Thymus (tissue), 11 donors: ENCODE measurements around the gene IZUMO4. TPM values are rescaled to one million over a fixed set of nuclear protein-coding genes. Genes with fewer than 3 reads are reported as not detected.
"Not testable (repeated sequence)": the region's sequence is repeated elsewhere in the genome, so short reads cannot be mapped to it uniquely, and the experiment has no call there.

Experiments
- DNase-seq, 9 donors: peaks; one replicate each; pipeline ENCODE4 v3.0.0-alpha.2; 2013; ENCODE audit warnings: low spot score in 9 of 9, low read depth in 6 of 9, missing footprints in 1 of 9
- H3K27ac ChIP-seq, 2 donors: one replicate each; pipeline ENCODE4 v1.5.1; 2013; ENCODE audit warnings: control low read depth in 1 of 2, low read depth in 1 of 2, low read length in 1 of 2, mild to moderate bottlenecking in 1 of 2, moderate library complexity in 1 of 2
- H3K27me3 ChIP-seq, 2 donors: one replicate each; pipeline ENCODE4 v1.5.1; 2013; ENCODE audit warnings: low read length in 1 of 2; ENCODE audit not compliant: control insufficient read depth in 2 of 2, insufficient read depth in 1 of 2
- H3K36me3 ChIP-seq, 2 donors: one replicate each; pipeline ENCODE4 v1.5.1; 2013; ENCODE audit warnings: low read length in 1 of 2, mild to moderate bottlenecking in 1 of 2, moderate library complexity in 1 of 2; ENCODE audit not compliant: control insufficient read depth in 2 of 2, insufficient read depth in 2 of 2
- H3K4me1 ChIP-seq, 2 donors: one replicate each; pipeline ENCODE4 v1.5.1; 2013; ENCODE audit warnings: low read length in 2 of 2; ENCODE audit not compliant: control insufficient read depth in 2 of 2, insufficient read depth in 2 of 2
- H3K4me3 ChIP-seq, 2 donors: one replicate each; pipeline ENCODE4 v1.5.1; 2013; ENCODE audit warnings: low read length in 2 of 2, control low read depth in 1 of 2, mild to moderate bottlenecking in 1 of 2
- H3K9me3 ChIP-seq, 2 donors: one replicate each; pipeline ENCODE4 v1.5.1; 2013; ENCODE audit warnings: low read length in 1 of 2, mild to moderate bottlenecking in 1 of 2; ENCODE audit not compliant: control insufficient read depth in 2 of 2, insufficient read depth in 1 of 2
- WGBS: extraction: QIAGEN DNeasy Blood & Tissue Kit; methylation state at CpG from one replicate; pipeline ENCODE4 v1.1.7; 2013; 5-methylcytosine and 5-hydroxymethylcytosine counted together
- polyA plus RNA-seq: library from polyadenylated mRNA; stranded (reverse); fragments of 200-250 nt; gene quantifications from one replicate; pipeline ENCODE4 v1.2.3, GENCODE V29; 2013
- total RNA-seq: library from RNA; stranded (reverse); fragments of 120-200 nt; gene quantifications from one replicate; pipeline ENCODE4 v1.2.4, GENCODE V29; 2013
- donor health status: healthy.

Gene IZUMO4
- total and polyA plus RNA-seq, 2 donors, result 5.1 to 37.8 TPM

DNA sequence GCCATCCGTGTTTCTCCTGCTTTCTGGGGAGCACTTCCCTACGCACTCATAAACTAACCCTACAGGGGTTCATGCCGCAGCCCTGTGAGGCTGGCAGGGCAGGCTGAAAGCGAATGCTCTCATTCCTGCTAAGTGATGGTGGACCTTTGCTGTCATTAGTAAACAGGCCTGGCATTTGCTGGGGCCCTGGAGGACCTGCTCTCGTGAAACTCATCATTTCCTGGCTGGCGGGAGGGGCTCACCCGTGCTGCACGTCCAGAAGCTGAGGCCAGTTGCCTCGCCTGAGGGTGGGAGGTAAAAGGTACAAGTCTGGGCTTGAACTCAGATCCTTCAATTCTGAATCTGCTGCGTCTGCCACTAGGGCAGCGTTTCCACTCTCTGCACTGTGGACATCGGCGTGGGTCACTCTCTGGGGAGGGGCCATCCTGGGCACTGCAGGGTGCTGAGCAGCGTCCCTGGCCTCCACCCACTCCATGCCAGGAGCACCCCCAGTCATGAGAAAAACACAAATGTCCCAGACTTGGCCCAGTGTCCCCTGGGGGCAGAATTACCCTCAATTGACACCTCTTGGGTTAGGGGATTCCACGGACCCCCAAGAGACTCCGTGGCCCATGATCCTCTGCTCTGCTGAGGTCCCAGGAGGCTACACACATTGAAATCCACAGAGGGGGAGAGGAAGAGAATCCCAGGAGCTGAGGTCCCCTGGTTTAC is 7.6 kb upstream of the IZUMO4 start:
- Histone ChIP-seq H3K36me3 (peaks cover 10 to 22% of the 10 kb centered on the region in 2 donors), H3K4me1 (peaks cover 62 to 92% of the 10 kb centered on the region in 2 donors), H3K27ac (peak overlapping the region; percentile 36 to 59), H3K9me3 (peaks cover 0 to 8% of the 10 kb centered on the region in 2 donors), H3K27me3 (no peaks in the 10 kb centered on the region), H3K4me3 (no peak overlapping the region)
- WGBS, result 85% methylated on average over 16 of the region's 16 CpGs
- no peak for DNase-seq

DNA sequence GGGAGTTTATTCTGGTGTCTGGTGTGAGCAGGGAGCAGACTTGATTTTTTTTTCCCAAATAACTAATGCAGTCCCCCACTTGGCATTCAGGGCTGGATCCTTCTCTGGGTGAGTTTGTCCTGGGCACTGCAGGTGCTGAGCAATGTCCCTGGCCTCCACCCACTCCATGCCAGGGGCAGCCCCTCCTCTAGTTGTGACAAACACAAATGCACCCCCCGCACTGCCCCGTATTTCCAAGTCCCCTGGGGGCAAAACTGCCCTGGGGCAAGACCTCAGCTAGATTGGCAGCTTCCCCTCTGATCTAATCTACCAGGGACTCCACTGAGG is 7.0 kb upstream of the IZUMO4 start:
- no peak for DNase-seq
- H3K4me1 ChIP-seq, result peaks cover 67 to 92% of the 10 kb centered on the region in 2 donors
- H3K4me3 ChIP-seq, result no peak overlapping the region
- H3K27me3 ChIP-seq, result no peaks in the 10 kb centered on the region
- WGBS, result 25% methylated on average over 2 of the region's 2 CpGs
- peaks cover 10 to 22% of the 10 kb centered on the region in 2 donors for H3K36me3 ChIP-seq
- H3K9me3 ChIP-seq, result peaks cover 0 to 8% of the 10 kb centered on the region in 2 donors
- H3K27ac ChIP-seq, result peak overlapping the region; percentile 46 to 59

DNA sequence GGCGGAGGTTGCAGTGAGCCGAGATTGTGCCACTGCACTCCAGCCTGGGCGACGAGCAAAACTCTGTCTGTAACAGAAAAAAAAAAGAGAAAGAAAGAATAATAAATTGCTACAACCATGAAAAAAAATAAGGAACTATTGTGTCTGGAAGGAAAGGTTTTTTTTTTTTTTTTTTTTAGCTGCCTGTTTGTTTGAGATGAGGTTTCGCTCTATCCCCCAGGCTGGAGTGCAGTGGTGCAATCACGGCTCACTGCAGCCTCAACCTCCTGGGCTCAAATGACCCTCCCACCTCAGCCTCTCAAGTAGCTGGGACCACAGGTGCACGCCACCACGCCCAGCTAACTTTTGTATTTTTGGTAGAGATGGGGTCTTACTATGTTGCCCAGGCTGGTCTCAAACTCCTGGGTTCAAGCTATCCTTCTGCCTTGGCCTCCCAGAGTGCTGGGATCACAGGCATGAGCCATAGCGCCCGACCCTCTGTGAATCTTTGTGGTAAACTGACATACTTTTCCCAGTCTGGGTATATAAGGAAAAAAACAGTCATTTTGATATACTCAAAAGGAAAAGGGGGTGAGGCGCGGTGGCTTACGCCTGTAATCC is 4.7 kb upstream of the IZUMO4 start:
- WGBS, result 98% methylated on average over 13 of the region's 13 CpGs
- H3K4me3 ChIP-seq, H3K27ac ChIP-seq, H3K9me3 ChIP-seq, H3K27me3 ChIP-seq, DNase-seq: not testable (repeated sequence)
- Histone ChIP-seq H3K4me1 (peaks cover 60 to 84% of the 10 kb centered on the region in 2 donors), H3K36me3 (peaks cover 10 to 20% of the 10 kb centered on the region in 2 donors)

DNA sequence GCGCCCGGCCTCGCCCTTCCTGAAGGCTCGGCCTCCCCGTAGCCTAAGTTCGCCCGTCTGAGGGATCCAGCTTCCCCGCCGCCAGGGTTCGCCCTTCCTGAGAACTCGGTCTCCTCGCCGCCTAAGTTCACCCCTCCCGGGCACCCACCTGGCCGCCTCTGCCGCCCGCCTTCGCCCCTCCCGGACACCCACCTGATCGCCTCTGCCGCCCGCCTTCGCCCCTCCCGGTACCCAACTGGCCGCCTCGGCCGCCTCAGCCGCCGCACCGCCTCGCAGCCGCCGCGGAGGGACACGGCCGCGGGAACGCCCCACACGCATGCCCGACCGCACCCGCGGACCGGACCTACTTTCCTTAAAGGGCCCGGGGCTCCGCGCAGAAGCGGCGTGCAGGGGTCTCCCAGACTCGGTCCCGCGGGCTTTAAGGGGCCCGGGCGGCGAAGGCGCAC is 658 bp upstream of the IZUMO4 start, which contains the start of gene MOB3A:
TSS of gene MOB3A (minus strand) at position 293 of the 446 bp plus-strand sequence. CDS start 17,766 bp downstream, outside the sequence.
- under 1% methylated on average over 56 of the region's 56 CpGs for WGBS
- Histone ChIP-seq H3K4me1 (peaks cover 29 to 52% of the 10 kb centered on the region in 2 donors), H3K4me3 (peak within 1 kb of the TSS; percentile 71 to 86), H3K9me3 (no peaks in the 10 kb centered on the region), H3K27me3 (no peaks in the 10 kb centered on the region), H3K27ac (peak within 1 kb of the TSS; percentile 83 to 91), H3K36me3 (peaks cover 28 to 29% of the 10 kb centered on the region in 2 donors)
- peak in 4 of 9 donors; percentile 65 to 96 (median 79) for DNase-seq

DNA sequence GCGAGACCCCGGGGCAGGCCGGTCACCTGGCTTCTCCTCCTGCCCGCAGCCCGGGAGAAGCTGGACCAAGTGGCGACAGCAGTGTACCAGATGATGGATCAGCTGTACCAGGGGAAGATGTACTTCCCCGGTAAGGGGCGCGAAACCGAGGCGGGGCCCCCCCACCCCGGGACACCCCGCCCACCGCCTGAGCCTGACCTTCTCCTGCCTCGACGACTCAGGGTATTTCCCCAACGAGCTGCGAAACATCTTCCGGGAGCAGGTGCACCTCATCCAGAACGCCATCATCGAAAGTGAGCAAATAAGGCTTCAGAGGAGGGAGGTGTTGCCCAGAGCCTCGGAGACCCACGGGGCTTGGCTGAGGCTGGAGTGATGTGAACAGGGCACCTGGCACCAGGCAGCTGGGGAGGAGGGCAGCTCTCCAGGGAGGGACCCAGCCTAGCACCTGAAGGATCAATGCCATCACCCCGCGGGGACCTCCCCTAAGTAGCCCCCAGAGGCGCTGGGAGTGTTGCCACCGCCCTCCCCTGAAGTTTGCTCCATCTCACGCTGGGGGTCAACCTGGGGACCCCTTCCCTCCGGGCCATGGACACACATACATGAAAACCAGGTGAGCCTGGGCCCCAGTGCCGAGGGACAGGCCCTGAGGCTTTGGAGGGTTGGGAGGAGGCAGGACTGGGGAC is 629 bp downstream of the IZUMO4 start:
- peak overlapping the region; percentile 48 to 86 for H3K4me3 ChIP-seq
- H3K9me3 ChIP-seq, result no peaks in the 10 kb centered on the region
- H3K36me3 ChIP-seq, result peaks cover 39 to 40% of the 10 kb centered on the region in 2 donors
- no peaks in the 10 kb centered on the region for H3K27me3 ChIP-seq
- DNase-seq, result peak in 1 of 9 donors; percentile 39
- 30% methylated on average over 30 of the region's 30 CpGs for WGBS
- H3K4me1 ChIP-seq, result peaks cover 26 to 45% of the 10 kb centered on the region in 2 donors
- H3K27ac ChIP-seq, result peak overlapping the region; percentile 46 to 75

DNA sequence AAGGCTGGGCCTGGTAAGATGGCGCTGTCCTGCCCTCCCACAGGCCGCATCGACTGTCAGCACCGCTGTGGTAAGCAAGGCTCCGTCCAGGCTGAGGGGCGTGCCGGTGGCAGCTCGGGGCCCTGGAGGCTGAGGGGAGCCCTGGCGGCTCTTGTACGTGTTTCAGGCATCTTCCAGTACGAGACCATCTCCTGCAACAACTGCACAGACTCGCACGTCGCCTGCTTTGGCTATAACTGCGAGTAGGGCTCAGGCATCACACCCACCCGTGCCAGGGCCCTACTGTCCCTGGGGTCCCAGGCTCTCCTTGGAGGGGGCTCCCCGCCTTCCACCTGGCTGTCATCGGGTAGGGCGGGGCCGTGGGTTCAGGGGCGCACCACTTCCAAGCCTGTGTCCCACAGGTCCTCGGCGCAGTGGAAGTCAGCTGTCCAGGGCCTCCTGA is 1.2 kb downstream of the IZUMO4 start:
- Histone ChIP-seq H3K36me3 (peaks cover 37 to 42% of the 10 kb centered on the region in 2 donors), H3K27me3 (no peaks in the 10 kb centered on the region), H3K27ac (no peak overlapping the region), H3K4me3 (no peak overlapping the region), H3K4me1 (peaks cover 24 to 40% of the 10 kb centered on the region in 2 donors), H3K9me3 (no peaks in the 10 kb centered on the region)
- WGBS, result 95% methylated on average over 23 of the region's 23 CpGs
- DNase-seq, result no peak

DNA sequence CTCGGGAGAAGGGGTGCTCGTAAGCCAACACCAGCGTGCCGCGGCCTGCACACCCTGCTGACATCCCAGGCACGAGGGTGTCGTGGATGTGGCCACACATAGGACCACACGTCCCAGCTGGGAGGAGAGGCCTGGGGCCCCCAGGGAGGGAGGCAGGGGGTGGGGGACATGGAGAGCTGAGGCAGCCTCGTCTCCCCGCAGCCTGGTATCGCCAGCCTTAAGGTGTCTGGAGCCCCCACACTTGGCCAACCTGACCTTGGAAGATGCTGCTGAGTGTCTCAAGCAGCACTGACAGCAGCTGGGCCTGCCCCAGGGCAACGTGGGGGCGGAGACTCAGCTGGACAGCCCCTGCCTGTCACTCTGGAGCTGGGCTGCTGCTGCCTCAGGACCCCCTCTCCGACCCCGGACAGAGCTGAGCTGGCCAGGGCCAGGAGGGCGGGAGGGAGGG is 2.4 kb downstream of the IZUMO4 start:
- H3K4me3 ChIP-seq, result no peak overlapping the region
- WGBS, result 94% methylated on average over 16 of the region's 16 CpGs
- H3K27ac ChIP-seq, result no peak overlapping the region
- peaks cover 41% of the 10 kb centered on the region in 2 donors for H3K36me3 ChIP-seq
- H3K9me3 ChIP-seq, result no peaks in the 10 kb centered on the region
- H3K27me3 ChIP-seq, result no peaks in the 10 kb centered on the region
- no peak for DNase-seq
- H3K4me1 ChIP-seq, result peaks cover 19 to 28% of the 10 kb centered on the region in 2 donors

DNA sequence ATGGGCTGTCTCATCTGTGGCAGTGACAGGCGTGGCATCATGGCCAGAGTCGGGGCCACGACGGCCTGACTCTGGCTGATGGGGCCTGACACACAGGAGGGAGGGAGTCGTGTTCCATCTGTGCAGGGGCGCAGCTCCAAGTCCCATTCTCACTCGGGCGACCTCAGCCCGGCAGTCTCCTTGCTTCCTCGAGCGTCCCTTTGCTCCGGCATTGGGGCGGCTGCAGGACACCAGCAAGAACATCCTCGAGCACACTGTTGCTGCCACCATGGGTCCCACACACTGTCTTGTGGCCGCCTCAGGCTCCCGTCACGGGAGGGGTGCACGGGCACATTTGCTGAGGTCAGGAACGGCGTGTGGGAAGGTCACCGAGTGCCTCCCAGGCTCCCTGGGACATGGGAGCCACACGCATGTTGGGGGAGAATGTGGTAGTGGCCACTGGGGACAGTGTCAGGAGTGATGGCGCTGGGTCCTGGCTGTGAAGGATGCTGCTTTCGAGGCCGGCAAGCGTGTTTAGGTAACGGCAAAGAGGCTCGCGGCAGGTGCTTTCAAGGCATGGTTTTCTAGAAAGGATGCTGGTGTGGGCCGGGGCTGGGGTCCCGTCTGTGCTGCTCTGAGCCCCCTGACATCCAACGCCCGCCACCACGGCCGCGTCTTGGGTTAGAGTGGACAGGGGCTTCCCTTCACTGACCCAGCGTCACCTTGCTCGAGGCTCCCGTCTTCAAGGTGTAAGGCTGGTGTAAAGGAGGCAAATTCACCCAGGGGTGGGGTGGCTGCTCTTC is 3.4 kb downstream of the IZUMO4 start:
- Histone ChIP-seq H3K27me3 (no peaks in the 10 kb centered on the region), H3K27ac (no peak overlapping the region), H3K36me3 (peaks cover 50 to 52% of the 10 kb centered on the region in 2 donors), H3K4me3 (no peak overlapping the region), H3K9me3 (peaks cover 2 to 9% of the 10 kb centered on the region in 2 donors), H3K4me1 (peaks cover 9 to 18% of the 10 kb centered on the region in 2 donors)
- DNase-seq, result no peak
- WGBS, result 98% methylated on average over 39 of the region's 39 CpGs
